ENCODE data around the gene SPATA2L. TPM values are rescaled to one million over a fixed set of nuclear protein-coding genes. Genes with fewer than 3 reads are reported as not detected.

The SPATA2L gene
- polyA plus RNA-seq, 4 donors, result 9.2 to 42.7 (median 24.9) TPM

DNA sequence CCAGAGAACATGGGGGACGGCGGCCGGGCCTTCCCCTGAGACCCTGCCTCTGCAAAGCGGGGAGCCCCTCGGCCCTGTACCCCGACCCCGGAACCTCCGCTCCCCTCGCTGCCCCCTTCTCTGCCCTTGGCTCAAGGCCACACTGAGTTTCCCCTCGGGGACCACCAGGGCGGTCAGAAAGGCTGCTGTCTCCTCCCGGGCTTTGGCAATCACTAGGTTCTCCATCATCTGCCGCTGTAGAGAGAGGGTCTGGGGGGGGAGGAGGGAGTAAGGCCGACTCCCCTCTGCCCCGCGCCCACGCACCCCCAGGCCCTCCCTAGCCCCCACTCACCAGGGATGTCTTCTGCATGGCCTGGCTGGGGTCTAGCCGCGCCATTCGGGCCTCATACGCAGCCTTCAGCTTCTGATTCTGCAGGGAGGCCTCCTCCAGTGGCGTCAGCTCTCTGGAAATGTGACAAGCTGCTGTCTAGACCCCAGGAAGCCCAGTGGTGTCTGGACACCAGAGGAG, 10.8 kb upstream of the SPATA2L start:
- Histone ChIP-seq H3K4me1 (ENCODE audit: control insufficient read depth in 3 of 3, insufficient read depth in 2 of 3, low read depth in 1 of 3, low read length in 2 of 3) (no peaks in the 10 kb centered on the region), H3K36me3 (ENCODE audit: control insufficient read depth in 3 of 3, insufficient read depth in 2 of 3, low read depth in 1 of 3, low read length in 3 of 3) (peaks cover 0 to 54% (median 0%) of the 10 kb centered on the region in 3 donors), H3K27ac (ENCODE audit: low read depth in 1 of 3, low read length in 2 of 3) (no peak overlapping the region), H3K4me3 (ENCODE audit: low read depth in 1 of 3, low read length in 3 of 3) (peak overlapping the region; percentile 12 to 55 (median 36)), H3K27me3 (ENCODE audit: control insufficient read depth in 3 of 3, insufficient read depth in 3 of 3, low read length in 3 of 3) (peaks cover 0 to 5% (median 0%) of the 10 kb centered on the region in 3 donors), H3K9me3 (ENCODE audit: control insufficient read depth in 2 of 2, insufficient read depth in 1 of 2, low read depth in 1 of 2, low read length in 1 of 2) (no peaks in the 10 kb centered on the region)
- FAIRE-seq (no peak), DNase-seq (no peak)
- WGBS, 3 donors, result 7 to 13% (median 11%) methylated on average over 21 to 22 of the region's 22 CpGs

DNA sequence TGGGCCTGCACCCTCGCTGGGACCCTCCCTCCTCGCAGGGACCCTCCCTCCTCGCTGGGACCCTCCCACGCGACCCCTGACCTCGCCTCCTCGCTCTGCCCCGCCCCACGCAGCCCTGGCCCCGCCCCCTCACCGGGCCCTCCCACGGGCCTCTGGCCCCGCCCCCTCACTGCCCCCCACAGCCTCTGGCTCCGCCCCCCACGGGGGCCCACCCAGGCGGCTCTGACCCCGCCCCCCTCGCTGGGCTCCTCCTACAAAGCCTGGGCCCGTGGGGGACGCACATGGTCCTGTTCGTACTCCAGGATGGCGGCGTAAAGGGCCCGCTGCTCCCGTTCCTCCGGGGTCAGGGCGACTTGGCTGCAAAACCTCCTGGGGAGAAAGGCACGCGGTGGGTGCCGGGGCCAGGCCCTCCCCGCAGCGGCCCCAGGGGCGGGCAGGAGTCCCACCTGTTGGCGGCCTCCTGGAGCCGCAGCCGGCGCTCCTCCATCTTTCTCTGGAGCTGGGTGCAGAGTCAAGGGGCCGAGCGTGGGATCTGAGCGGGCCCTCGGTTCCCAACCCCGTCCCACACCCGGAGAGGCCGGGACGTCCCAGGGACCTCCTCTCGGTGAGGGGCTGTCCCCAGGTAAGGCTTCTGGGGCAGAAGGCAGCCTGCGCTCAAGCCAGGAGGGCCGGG, 10.2 kb upstream of the SPATA2L start:
- peak overlapping the region; percentile 12 to 55 (median 36) for H3K4me3 ChIP-seq (ENCODE audit: low read depth in 1 of 3, low read length in 3 of 3)
- H3K9me3 ChIP-seq (ENCODE audit: control insufficient read depth in 2 of 2, insufficient read depth in 1 of 2, low read depth in 1 of 2, low read length in 1 of 2), result no peaks in the 10 kb centered on the region
- FAIRE-seq (no peak), DNase-seq (peak; percentile 41 to 69)
- H3K27ac ChIP-seq (ENCODE audit: low read depth in 1 of 3, low read length in 2 of 3), result no peak overlapping the region
- 1 to 4% (median 3%) methylated on average over 41 to 48 of the region's 48 CpGs for WGBS, 3 donors
- H3K4me1 ChIP-seq (ENCODE audit: control insufficient read depth in 3 of 3, insufficient read depth in 2 of 3, low read depth in 1 of 3, low read length in 2 of 3), result no peaks in the 10 kb centered on the region
- peaks cover 0 to 56% (median 0%) of the 10 kb centered on the region in 3 donors for H3K36me3 ChIP-seq (ENCODE audit: control insufficient read depth in 3 of 3, insufficient read depth in 2 of 3, low read depth in 1 of 3, low read length in 3 of 3)
- H3K27me3 ChIP-seq (ENCODE audit: control insufficient read depth in 3 of 3, insufficient read depth in 3 of 3, low read length in 3 of 3), result peaks cover 0 to 5% (median 0%) of the 10 kb centered on the region in 3 donors

DNA sequence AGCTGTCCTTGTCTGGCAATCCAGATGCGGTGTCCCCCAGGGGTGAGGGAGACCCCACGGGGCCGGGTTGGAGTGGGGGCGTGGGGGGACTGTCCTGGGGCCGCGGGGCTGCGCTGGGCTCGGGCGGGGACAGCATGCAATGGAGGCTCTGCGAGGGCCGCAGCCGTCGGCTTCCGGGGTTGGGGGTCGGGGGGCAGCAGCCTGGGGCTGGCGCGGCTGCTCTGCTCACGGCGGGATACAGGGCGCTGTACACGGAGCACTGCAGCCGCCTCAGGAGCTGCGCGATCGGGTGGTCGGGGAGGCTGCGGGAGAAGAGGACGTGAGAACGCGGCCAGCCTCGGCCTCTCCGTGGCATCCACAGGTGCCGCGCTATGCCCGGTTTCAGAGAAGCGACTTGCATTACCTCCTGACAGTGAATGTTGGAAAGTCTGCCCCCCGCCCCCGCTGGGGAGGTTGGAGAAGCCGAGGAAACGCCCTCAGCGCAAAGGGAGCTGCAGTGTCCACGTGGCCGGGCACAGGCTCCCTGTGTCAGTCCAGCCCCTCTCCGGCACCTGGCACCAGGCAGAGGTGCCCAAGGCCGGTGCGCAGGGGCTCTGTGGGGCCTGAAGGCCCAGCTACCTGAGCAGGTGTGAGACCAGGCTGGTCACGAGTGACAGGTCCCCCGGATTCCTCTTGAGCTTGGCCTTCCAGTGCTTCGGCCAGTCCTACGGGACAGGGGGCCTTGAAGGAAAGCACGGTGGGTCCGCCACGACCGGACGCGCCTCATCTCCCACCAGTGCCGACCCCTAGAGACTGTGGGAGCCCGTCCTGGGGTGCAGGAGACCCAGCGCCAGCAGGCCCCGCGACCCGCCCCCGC, 9.4 kb upstream of the SPATA2L start:
- no peak for FAIRE-seq
- 82 to 86% (median 85%) methylated on average over 44 to 63 of the region's 63 CpGs for WGBS, 3 donors
- DNase-seq, result no peak
- H3K27ac ChIP-seq (ENCODE audit: low read depth in 1 of 3, low read length in 2 of 3), result no peak overlapping the region
- H3K27me3 ChIP-seq (ENCODE audit: control insufficient read depth in 3 of 3, insufficient read depth in 3 of 3, low read length in 3 of 3), result peaks cover 0 to 5% (median 0%) of the 10 kb centered on the region in 3 donors
- no peaks in the 10 kb centered on the region for H3K4me1 ChIP-seq (ENCODE audit: control insufficient read depth in 3 of 3, insufficient read depth in 2 of 3, low read depth in 1 of 3, low read length in 2 of 3)
- peaks cover 0 to 49% (median 0%) of the 10 kb centered on the region in 3 donors for H3K36me3 ChIP-seq (ENCODE audit: control insufficient read depth in 3 of 3, insufficient read depth in 2 of 3, low read depth in 1 of 3, low read length in 3 of 3)
- no peaks in the 10 kb centered on the region for H3K9me3 ChIP-seq (ENCODE audit: control insufficient read depth in 2 of 2, insufficient read depth in 1 of 2, low read depth in 1 of 2, low read length in 1 of 2)
- no peak overlapping the region for H3K4me3 ChIP-seq (ENCODE audit: low read depth in 1 of 3, low read length in 3 of 3)

DNA sequence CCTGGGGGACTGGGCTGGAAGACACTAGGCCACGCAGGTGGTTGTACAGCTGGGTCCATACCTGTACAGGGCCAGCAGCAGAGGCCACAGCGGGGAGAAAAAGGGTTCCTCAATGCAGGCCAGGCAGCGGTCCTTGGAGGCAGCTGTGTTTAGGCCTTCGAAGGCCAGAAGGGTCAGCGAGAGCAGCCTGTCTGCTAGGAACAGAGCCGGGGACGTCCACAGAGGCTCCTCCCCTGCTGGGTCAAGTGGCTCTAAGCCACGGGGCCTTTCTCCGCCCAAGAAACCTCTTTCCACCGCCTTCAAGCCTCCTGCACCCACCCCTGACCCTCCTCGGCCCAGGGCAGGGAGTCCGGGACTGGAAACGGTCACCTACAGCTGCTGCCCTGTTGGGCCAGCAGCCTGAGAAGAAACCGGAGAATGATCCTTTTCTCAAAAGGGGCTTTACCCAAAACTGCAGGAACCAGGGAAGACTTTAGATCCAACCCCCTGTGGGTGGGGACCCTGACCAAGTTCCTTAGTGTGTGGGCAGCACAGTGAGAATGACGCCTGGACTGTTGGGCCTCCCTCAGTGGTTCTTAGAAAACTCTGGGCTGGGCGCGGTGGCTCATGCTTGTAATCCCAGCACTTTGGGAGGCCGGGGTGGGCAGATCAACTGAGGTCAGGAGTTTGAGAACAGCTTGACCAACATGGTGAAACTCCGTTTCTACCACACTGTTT, 8.4 kb upstream of the SPATA2L start:
- no peak for DNase-seq
- Histone ChIP-seq H3K9me3 (ENCODE audit: control insufficient read depth in 2 of 2, insufficient read depth in 1 of 2, low read depth in 1 of 2, low read length in 1 of 2) (no peaks in the 10 kb centered on the region), H3K27ac (ENCODE audit: low read depth in 1 of 3, low read length in 2 of 3) (no peak overlapping the region), H3K36me3 (ENCODE audit: control insufficient read depth in 3 of 3, insufficient read depth in 2 of 3, low read depth in 1 of 3, low read length in 3 of 3) (peaks cover 0 to 43% (median 0%) of the 10 kb centered on the region in 3 donors), H3K4me1 (ENCODE audit: control insufficient read depth in 3 of 3, insufficient read depth in 2 of 3, low read depth in 1 of 3, low read length in 2 of 3) (no peaks in the 10 kb centered on the region), H3K4me3 (ENCODE audit: low read depth in 1 of 3, low read length in 3 of 3) (no peak overlapping the region), H3K27me3 (ENCODE audit: control insufficient read depth in 3 of 3, insufficient read depth in 3 of 3, low read length in 3 of 3) (peaks cover 0 to 5% (median 0%) of the 10 kb centered on the region in 3 donors)
- WGBS, 3 donors, result 84 to 90% (median 90%) methylated on average over 19 of the region's 19 CpGs
- FAIRE-seq, result no peak

DNA sequence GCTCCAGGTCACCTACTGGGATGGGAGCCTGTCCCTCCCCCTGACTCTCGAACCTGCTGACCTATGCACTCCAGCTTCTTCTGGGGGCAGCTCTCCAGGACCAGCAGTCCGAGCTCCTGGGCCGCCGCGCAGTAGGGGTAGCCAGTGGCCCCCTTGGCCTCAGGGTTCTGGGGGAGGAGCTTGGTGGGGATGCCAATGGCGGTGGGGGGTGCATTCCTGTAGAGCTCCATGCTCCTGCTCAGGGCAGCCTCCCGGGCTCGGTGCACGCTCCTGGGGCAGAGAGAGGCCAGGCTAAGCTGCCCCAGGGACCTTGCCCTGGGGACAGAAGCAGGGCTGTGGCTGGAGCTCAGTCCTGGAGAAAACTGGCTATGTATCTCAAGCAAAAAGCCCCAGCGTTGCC, 7.7 kb upstream of the SPATA2L start:
- FAIRE-seq (no peak), DNase-seq (no peak)
- no peak overlapping the region for H3K27ac ChIP-seq (ENCODE audit: low read depth in 1 of 3, low read length in 2 of 3)
- no peak overlapping the region for H3K4me3 ChIP-seq (ENCODE audit: low read depth in 1 of 3, low read length in 3 of 3)
- WGBS, 3 donors, result 81 to 94% (median 87%) methylated on average over 10 of the region's 10 CpGs
- H3K36me3 ChIP-seq (ENCODE audit: control insufficient read depth in 3 of 3, insufficient read depth in 2 of 3, low read depth in 1 of 3, low read length in 3 of 3), result peaks cover 0 to 39% (median 0%) of the 10 kb centered on the region in 3 donors
- peaks cover 0 to 5% (median 0%) of the 10 kb centered on the region in 3 donors for H3K27me3 ChIP-seq (ENCODE audit: control insufficient read depth in 3 of 3, insufficient read depth in 3 of 3, low read length in 3 of 3)
- no peaks in the 10 kb centered on the region for H3K4me1 ChIP-seq (ENCODE audit: control insufficient read depth in 3 of 3, insufficient read depth in 2 of 3, low read depth in 1 of 3, low read length in 2 of 3)
- no peaks in the 10 kb centered on the region for H3K9me3 ChIP-seq (ENCODE audit: control insufficient read depth in 2 of 2, insufficient read depth in 1 of 2, low read depth in 1 of 2, low read length in 1 of 2)

DNA sequence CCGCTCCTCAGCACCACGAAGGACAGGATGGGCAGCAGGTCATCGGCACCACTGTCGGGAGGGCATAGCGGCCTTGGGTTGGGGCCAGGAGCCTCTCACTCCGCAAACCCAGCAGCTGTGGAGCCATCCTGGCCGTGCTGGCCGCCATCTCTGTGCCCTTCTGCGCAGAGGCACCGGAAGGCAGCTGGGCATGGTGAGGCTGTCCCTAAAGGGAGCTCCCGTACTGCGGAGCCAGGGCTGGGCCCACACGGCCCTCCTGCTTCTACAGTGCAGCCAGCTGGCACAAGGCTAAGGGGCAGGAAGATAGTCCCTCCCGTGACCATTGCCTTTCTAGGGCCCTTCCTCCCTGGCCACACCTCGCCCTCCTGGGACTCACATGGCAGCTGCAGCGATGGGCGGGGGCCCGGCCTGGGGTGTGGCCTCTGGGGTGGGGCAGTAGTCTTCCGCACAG, 7.0 kb upstream of the SPATA2L start:
- peak in 1 of 2 donors; percentile 68 for DNase-seq
- no peak overlapping the region for H3K4me3 ChIP-seq (ENCODE audit: low read depth in 1 of 3, low read length in 3 of 3)
- WGBS, 3 donors, result 46 to 82% (median 76%) methylated on average over 14 to 19 of the region's 19 CpGs

DNA sequence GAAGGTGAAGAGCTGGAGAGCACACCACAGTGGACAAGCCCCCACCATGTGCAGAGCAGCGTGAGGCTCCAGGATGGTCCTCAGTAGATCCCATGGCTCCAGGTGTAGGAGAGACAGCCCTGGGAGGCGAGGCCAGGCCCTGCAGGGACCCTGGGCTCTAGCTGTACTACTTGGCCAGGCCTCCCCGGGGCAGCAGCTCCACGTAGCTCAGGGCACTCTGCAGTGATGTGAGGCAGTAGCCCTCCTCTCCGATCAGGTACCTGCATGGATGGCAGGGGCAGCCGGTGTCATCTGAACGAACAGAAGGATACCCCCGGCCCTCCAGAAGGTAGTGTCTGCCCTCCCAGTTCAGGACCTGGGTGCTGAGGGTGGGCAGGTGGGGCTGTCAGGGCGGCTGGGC, 6.2 kb upstream of the SPATA2L start:
- Histone ChIP-seq H3K4me1 (ENCODE audit: control insufficient read depth in 3 of 3, insufficient read depth in 2 of 3, low read depth in 1 of 3, low read length in 2 of 3) (no peaks in the 10 kb centered on the region), H3K27ac (ENCODE audit: low read depth in 1 of 3, low read length in 2 of 3) (no peak overlapping the region), H3K36me3 (ENCODE audit: control insufficient read depth in 3 of 3, insufficient read depth in 2 of 3, low read depth in 1 of 3, low read length in 3 of 3) (peaks cover 0 to 32% (median 0%) of the 10 kb centered on the region in 3 donors), H3K4me3 (ENCODE audit: low read depth in 1 of 3, low read length in 3 of 3) (no peak overlapping the region), H3K9me3 (ENCODE audit: control insufficient read depth in 2 of 2, insufficient read depth in 1 of 2, low read depth in 1 of 2, low read length in 1 of 2) (no peaks in the 10 kb centered on the region), H3K27me3 (ENCODE audit: control insufficient read depth in 3 of 3, insufficient read depth in 3 of 3, low read length in 3 of 3) (peaks cover 0 to 5% (median 0%) of the 10 kb centered on the region in 3 donors)
- DNase-seq, result no peak
- WGBS, 3 donors, result 87 to 92% (median 87%) methylated on average over 9 of the region's 9 CpGs
- FAIRE-seq, result no peak

More for the DNA sequence above, 7.0 kb upstream of the SPATA2L start:
- Histone ChIP-seq H3K36me3 (ENCODE audit: control insufficient read depth in 3 of 3, insufficient read depth in 2 of 3, low read depth in 1 of 3, low read length in 3 of 3) (peaks cover 0 to 36% (median 0%) of the 10 kb centered on the region in 3 donors), H3K4me1 (ENCODE audit: control insufficient read depth in 3 of 3, insufficient read depth in 2 of 3, low read depth in 1 of 3, low read length in 2 of 3) (no peaks in the 10 kb centered on the region), H3K27ac (ENCODE audit: low read depth in 1 of 3, low read length in 2 of 3) (no peak overlapping the region), H3K9me3 (ENCODE audit: control insufficient read depth in 2 of 2, insufficient read depth in 1 of 2, low read depth in 1 of 2, low read length in 1 of 2) (no peaks in the 10 kb centered on the region), H3K27me3 (ENCODE audit: control insufficient read depth in 3 of 3, insufficient read depth in 3 of 3, low read length in 3 of 3) (peaks cover 0 to 5% (median 0%) of the 10 kb centered on the region in 3 donors)
- no peak for FAIRE-seq

All from small intestine (tissue), 7 donors.